ENCODE measurements around the gene MMP20.
"Not testable (repeated sequence)": the region's sequence is repeated elsewhere in the genome, so short reads cannot be mapped to it uniquely, and the experiment has no call there.

MMP20 gene

GRCh38 chr11:102639656-102640055 lies 14.5 kb upstream of the MMP20 start:
- Histone ChIP-seq H2AFZ (ENCODE audit: low read depth, low read length) (no peak overlapping the region), H3K4me1 (ENCODE audit: insufficient read depth, low read length) (no peaks in the 10 kb centered on the region), H3K4me3 (ENCODE audit: low read length) (no peak overlapping the region), H3K9me3 (ENCODE audit: low read length) (no peaks in the 10 kb centered on the region), H3K36me3 (ENCODE audit: insufficient read depth, low read length) (no peaks in the 10 kb centered on the region), H3K27me3 (ENCODE audit: insufficient read depth, low read length) (no peaks in the 10 kb centered on the region)

GRCh38 chr11:102637731-102638130 lies 12.6 kb upstream of the MMP20 start:
- H2AFZ ChIP-seq (ENCODE audit: low read depth, low read length) = no peak overlapping the region
- no peaks in the 10 kb centered on the region for H3K36me3 ChIP-seq (ENCODE audit: insufficient read depth, low read length)
- no peaks in the 10 kb centered on the region for H3K9me3 ChIP-seq (ENCODE audit: low read length)
- no peaks in the 10 kb centered on the region for H3K27me3 ChIP-seq (ENCODE audit: insufficient read depth, low read length)
- H3K4me3 ChIP-seq (ENCODE audit: low read length) = no peak overlapping the region
- no peaks in the 10 kb centered on the region for H3K4me1 ChIP-seq (ENCODE audit: insufficient read depth, low read length)

DNA sequence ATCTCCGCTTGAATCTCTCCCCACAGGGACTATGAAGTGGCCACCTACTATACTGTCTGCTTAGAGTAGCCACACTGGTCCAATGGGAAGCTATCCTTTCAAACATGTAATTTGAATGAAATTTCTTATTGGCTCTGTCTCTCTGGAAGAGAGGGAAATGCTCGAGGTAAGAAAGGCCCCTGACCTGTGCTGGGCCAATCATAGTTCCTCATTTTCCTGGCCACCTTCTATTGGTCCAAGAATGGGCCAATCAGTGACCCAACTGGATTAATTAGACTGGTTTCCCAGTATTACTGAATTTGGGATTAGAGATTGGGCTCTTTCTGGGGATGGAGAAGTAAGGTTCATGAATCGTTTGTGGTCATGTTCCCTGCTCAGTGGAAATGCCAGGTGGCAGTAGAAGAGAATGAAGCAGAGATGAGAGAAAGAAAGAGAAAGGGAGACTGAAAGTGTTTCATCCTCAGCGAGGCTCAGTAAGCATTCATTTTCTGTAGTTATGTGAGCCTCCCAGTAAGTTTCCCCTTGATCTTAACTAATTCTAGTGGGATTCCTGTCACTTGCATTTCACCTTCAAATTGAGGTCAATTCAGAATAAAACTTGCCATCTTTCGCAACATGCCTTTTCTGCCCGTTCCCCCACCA lies 8.4 kb upstream of the MMP20 start:
- no peak overlapping the region for H3K4me3 ChIP-seq (ENCODE audit: low read length)
- no peaks in the 10 kb centered on the region for H3K27me3 ChIP-seq (ENCODE audit: insufficient read depth, low read length)
- no peak overlapping the region for H2AFZ ChIP-seq (ENCODE audit: low read depth, low read length)
- no peaks in the 10 kb centered on the region for H3K9me3 ChIP-seq (ENCODE audit: low read length)
- no peaks in the 10 kb centered on the region for H3K4me1 ChIP-seq (ENCODE audit: insufficient read depth, low read length)
- no peaks in the 10 kb centered on the region for H3K36me3 ChIP-seq (ENCODE audit: insufficient read depth, low read length)

DNA sequence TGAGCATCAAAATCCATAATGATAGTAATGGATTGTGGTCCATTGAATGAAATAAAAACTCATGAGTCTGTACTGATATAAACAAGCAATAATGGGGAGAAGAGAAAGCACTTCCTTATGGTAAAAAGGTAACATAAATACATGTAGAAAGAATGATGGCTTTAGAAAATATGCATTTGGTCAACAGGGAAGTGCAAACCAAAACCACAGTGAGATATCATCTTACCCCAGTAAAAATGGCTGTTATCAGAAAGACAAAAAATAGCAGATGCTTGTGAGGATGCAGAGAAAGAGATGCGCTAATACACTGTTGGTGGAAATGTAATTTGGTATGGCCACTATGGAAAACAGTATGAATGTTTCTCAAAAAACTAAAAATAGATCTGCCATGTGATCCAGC lies 6.9 kb upstream of the MMP20 start:
- no peak overlapping the region for H3K4me3 ChIP-seq (ENCODE audit: low read length)
- no peaks in the 10 kb centered on the region for H3K9me3 ChIP-seq (ENCODE audit: low read length)
- no peaks in the 10 kb centered on the region for H3K4me1 ChIP-seq (ENCODE audit: insufficient read depth, low read length)
- no peak overlapping the region for H2AFZ ChIP-seq (ENCODE audit: low read depth, low read length)
- no peaks in the 10 kb centered on the region for H3K27me3 ChIP-seq (ENCODE audit: insufficient read depth, low read length)
- no peaks in the 10 kb centered on the region for H3K36me3 ChIP-seq (ENCODE audit: insufficient read depth, low read length)

DNA sequence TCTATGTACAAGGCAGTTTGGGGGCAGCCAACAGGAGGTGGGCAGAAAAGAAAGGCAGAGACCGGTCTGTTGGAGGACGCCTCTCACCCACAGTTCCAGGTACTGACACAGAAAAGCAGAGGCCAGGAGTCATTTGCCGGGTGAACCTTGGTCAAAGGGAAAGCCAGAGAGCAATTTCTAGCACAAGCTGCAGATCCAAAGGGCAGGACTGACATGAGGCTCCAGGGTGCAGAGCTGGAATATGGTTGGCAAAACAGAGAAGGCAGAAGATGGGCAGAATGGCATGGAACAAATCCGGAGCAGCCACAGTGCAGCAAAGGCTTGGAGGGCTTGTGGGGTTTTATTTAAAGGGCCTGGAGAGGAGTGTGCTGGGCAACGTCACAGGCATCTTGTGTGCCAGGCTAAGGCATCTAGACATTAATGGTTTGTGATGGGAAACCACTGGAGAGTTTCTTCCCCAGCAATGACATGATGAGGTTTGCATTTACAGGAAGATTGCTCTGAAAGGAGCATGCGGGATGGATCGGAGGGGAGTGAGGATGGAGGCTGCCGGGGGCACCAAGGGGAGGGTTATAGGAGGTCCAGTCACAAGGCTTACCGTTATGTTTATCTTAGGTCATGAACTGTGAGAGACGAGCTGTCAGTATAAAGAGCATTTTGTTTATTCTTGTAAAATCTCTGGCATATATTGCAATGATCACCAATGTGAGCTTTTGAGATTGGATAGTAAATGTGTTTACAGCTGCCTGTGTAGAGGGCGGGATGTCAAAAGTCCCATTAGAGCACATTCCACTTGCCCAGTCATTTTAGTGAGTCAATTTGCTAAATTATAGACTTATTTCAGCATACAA lies 5.7 kb upstream of the MMP20 start:
- no peaks in the 10 kb centered on the region for H3K27me3 ChIP-seq (ENCODE audit: insufficient read depth, low read length)
- H2AFZ ChIP-seq (ENCODE audit: low read depth, low read length) = no peak overlapping the region
- no peaks in the 10 kb centered on the region for H3K9me3 ChIP-seq (ENCODE audit: low read length)
- H3K4me3 ChIP-seq (ENCODE audit: low read length) = no peak overlapping the region
- no peaks in the 10 kb centered on the region for H3K4me1 ChIP-seq (ENCODE audit: insufficient read depth, low read length)
- H3K36me3 ChIP-seq (ENCODE audit: insufficient read depth, low read length) = no peaks in the 10 kb centered on the region

- not testable (repeated sequence) for H3K4me1 ChIP-seq (ENCODE audit: insufficient read depth, low read length); H3K9me3 ChIP-seq (ENCODE audit: low read length); H3K4me3 ChIP-seq (ENCODE audit: low read length); H2AFZ ChIP-seq (ENCODE audit: low read depth, low read length); H3K36me3 ChIP-seq (ENCODE audit: insufficient read depth, low read length); H3K27me3 ChIP-seq (ENCODE audit: insufficient read depth, low read length)
These were observed 4.8 kb upstream of the MMP20 start for GRCh38 chr11:102629908-102630307.

GRCh38 chr11:102626676-102627075 lies 1.5 kb upstream of the MMP20 start:
- no peaks in the 10 kb centered on the region for H3K36me3 ChIP-seq (ENCODE audit: insufficient read depth, low read length)
- H3K9me3 ChIP-seq (ENCODE audit: low read length) = no peaks in the 10 kb centered on the region
- no peaks in the 10 kb centered on the region for H3K27me3 ChIP-seq (ENCODE audit: insufficient read depth, low read length)
- H3K4me3 ChIP-seq (ENCODE audit: low read length) = no peak overlapping the region
- no peak overlapping the region for H2AFZ ChIP-seq (ENCODE audit: low read depth, low read length)
- H3K4me1 ChIP-seq (ENCODE audit: insufficient read depth, low read length) = no peaks in the 10 kb centered on the region

DNA sequence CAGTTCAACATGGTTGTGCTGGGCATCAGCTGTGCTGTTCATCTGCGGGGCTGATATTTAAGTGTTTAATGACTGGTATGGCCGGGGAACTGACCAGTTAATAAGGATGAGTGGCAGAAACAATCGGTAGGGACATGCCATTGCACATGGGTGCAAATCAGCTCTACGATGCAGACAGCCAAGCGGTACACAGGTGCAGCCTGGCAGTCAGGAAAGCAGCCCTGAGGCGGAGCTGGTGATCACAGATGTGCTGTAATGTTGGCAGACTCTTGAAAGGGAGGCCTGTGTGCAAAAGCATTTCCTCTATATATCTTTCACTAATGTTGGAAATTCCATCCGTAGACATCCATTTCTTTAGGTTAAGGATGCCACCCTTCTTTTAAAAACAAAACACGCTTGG lies 1.1 kb downstream of the MMP20 start:
- Histone ChIP-seq H3K4me3 (ENCODE audit: low read length) (no peak overlapping the region), H3K27me3 (ENCODE audit: insufficient read depth, low read length) (no peaks in the 10 kb centered on the region), H3K4me1 (ENCODE audit: insufficient read depth, low read length) (no peaks in the 10 kb centered on the region), H3K9me3 (ENCODE audit: low read length) (no peaks in the 10 kb centered on the region), H2AFZ (ENCODE audit: low read depth, low read length) (no peak overlapping the region), H3K36me3 (ENCODE audit: insufficient read depth, low read length) (no peaks in the 10 kb centered on the region)

DNA sequence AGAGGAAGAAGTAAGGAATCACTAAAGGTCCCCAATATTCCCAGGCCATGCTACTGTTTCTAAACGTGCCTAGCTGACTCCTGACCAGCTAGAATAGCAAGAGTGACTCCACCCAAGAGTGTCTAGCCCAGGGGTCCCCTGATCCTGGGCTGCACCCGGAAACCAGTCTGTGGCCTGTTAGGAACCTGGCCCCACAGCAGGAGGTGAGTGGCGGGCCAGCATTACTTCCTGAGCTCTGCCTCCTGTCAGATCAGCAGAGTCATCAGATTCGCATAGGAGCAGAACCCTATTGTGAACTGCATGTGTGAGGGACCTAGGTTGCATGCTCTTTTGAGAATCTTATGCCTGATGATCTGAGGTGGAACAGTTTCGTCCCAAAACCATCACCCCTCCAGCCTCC lies 2.0 kb downstream of the MMP20 start:
- H3K4me3 ChIP-seq (ENCODE audit: low read length) = no peak overlapping the region
- no peaks in the 10 kb centered on the region for H3K36me3 ChIP-seq (ENCODE audit: insufficient read depth, low read length)
- no peak overlapping the region for H2AFZ ChIP-seq (ENCODE audit: low read depth, low read length)
- no peaks in the 10 kb centered on the region for H3K4me1 ChIP-seq (ENCODE audit: insufficient read depth, low read length)
- no peaks in the 10 kb centered on the region for H3K9me3 ChIP-seq (ENCODE audit: low read length)
- H3K27me3 ChIP-seq (ENCODE audit: insufficient read depth, low read length) = no peaks in the 10 kb centered on the region

DNA sequence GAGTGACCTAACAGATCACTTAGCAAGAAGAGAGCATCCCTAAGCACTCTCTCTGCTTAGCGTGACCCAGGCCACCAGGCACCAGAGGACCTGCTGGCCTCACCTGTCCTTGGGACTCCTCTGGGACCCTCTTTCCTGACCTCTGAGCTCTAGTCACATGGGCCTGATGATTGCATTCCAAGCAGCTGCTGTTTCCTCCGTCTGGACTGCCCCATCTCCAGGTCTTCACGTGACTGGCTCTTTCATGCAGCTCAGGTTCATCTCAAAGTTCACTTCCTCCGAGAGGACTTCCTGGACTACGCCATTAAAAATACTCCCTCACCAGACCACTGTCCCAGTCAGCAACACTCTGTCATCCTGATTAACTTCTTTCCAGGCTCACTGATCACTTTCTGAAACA lies 2.9 kb downstream of the MMP20 start:
- Histone ChIP-seq H3K9me3 (ENCODE audit: low read length) (no peaks in the 10 kb centered on the region), H3K36me3 (ENCODE audit: insufficient read depth, low read length) (no peaks in the 10 kb centered on the region), H3K27me3 (ENCODE audit: insufficient read depth, low read length) (no peaks in the 10 kb centered on the region), H3K4me3 (ENCODE audit: low read length) (no peak overlapping the region), H3K4me1 (ENCODE audit: insufficient read depth, low read length) (no peaks in the 10 kb centered on the region), H2AFZ (ENCODE audit: low read depth, low read length) (no peak overlapping the region)

- no peak overlapping the region for H3K4me3 ChIP-seq (ENCODE audit: low read length)
- no peaks in the 10 kb centered on the region for H3K36me3 ChIP-seq (ENCODE audit: insufficient read depth, low read length)
- H3K4me1 ChIP-seq (ENCODE audit: insufficient read depth, low read length) = no peaks in the 10 kb centered on the region
- no peaks in the 10 kb centered on the region for H3K27me3 ChIP-seq (ENCODE audit: insufficient read depth, low read length)
- no peak overlapping the region for H2AFZ ChIP-seq (ENCODE audit: low read depth, low read length)
- no peaks in the 10 kb centered on the region for H3K9me3 ChIP-seq (ENCODE audit: low read length)
These were observed 4.1 kb downstream of the MMP20 start for GRCh38 chr11:102620818-102621561.

GRCh38 chr11:102620179-102620578 lies 5.0 kb downstream of the MMP20 start:
- Histone ChIP-seq H3K36me3 (ENCODE audit: insufficient read depth, low read length) (no peaks in the 10 kb centered on the region), H2AFZ (ENCODE audit: low read depth, low read length) (no peak overlapping the region), H3K4me1 (ENCODE audit: insufficient read depth, low read length) (no peaks in the 10 kb centered on the region)

GRCh38 chr11:102617466-102618008 lies 7.6 kb downstream of the MMP20 start:
- Histone ChIP-seq H3K36me3 (ENCODE audit: insufficient read depth, low read length) (no peaks in the 10 kb centered on the region), H3K4me1 (ENCODE audit: insufficient read depth, low read length) (no peaks in the 10 kb centered on the region), H3K27me3 (ENCODE audit: insufficient read depth, low read length) (no peaks in the 10 kb centered on the region), H3K4me3 (ENCODE audit: low read length) (no peak overlapping the region), H3K9me3 (ENCODE audit: low read length) (no peaks in the 10 kb centered on the region), H2AFZ (ENCODE audit: low read depth, low read length) (no peak overlapping the region)

More at GRCh38 chr11:102620179-102620578, 5.0 kb downstream of the MMP20 start:
- Histone ChIP-seq H3K9me3 (ENCODE audit: low read length) (no peaks in the 10 kb centered on the region), H3K27me3 (ENCODE audit: insufficient read depth, low read length) (no peaks in the 10 kb centered on the region), H3K4me3 (ENCODE audit: low read length) (no peak overlapping the region)

All from neuron (in vitro differentiated cells).